ACHN (cell line): ENCODE measurements around the gene EGFLAM.
"Not testable (repeated sequence)": the region's sequence is repeated elsewhere in the genome, so short reads cannot be mapped to it uniquely, and the experiment has no call there.

ENCODE experiments used
- DNase-seq: peaks from one replicate; pipeline ENCODE4 v3.0.0-alpha.2; 2015
- in situ Hi-C: cut with HindIII; loops from 2 replicates; pipeline ENCODE4 v1.10.0; 2017; ENCODE audit warnings: low sequenced_read_pairs, low pct_ligation_motif_present, low pct_unique_long_range_greater_than_20kb

EGFLAM gene

GRCh38 chr5:38307845-38308244 lies 49.5 kb downstream of the EGFLAM start:
- in situ Hi-C loops: no loop called here
- no peak for DNase-seq

GRCh38 chr5:38316544-38317224 lies 58.3 kb downstream of the EGFLAM start:
- DNase-seq: no peak
- in situ Hi-C loops: no loop called here

- in situ Hi-C loops: no loop called here
- no peak for DNase-seq
These were observed 59.5 kb downstream of the EGFLAM start for GRCh38 chr5:38317868-38318267.

- no peak for DNase-seq
- in situ Hi-C loops: no loop called here
These were observed 61.1 kb downstream of the EGFLAM start for GRCh38 chr5:38319491-38319890.

GRCh38 chr5:38321978-38322377 lies 63.6 kb downstream of the EGFLAM start:
- in situ Hi-C loops: no loop called here
- no peak for DNase-seq

- peak; percentile 46 for DNase-seq
- in situ Hi-C loops: no loop called here
These were observed 65.4 kb downstream of the EGFLAM start for GRCh38 chr5:38323645-38324295.

- DNase-seq: peak; percentile 62
- in situ Hi-C loops: no loop called here
These were observed 70.9 kb downstream of the EGFLAM start for GRCh38 chr5:38329132-38329715.

GRCh38 chr5:38330207-38330606 lies 71.8 kb downstream of the EGFLAM start:
- in situ Hi-C loops: no loop called here

GRCh38 chr5:38331831-38332230 lies 73.5 kb downstream of the EGFLAM start:
- in situ Hi-C loops: no loop called here
- DNase-seq: no peak

More at GRCh38 chr5:38330207-38330606, 71.8 kb downstream of the EGFLAM start:
- no peak for DNase-seq

- in situ Hi-C loops, DNase-seq: not testable (repeated sequence)
These were observed 74.8 kb downstream of the EGFLAM start for GRCh38 chr5:38333181-38333580.

GRCh38 chr5:38338455-38338854 lies 80.1 kb downstream of the EGFLAM start:
- no peak for DNase-seq
- in situ Hi-C loops: no loop called here

- in situ Hi-C loops: no loop called here
- DNase-seq: no peak
These were observed 81.1 kb downstream of the EGFLAM start for GRCh38 chr5:38339446-38339845.

- DNase-seq: no peak
- in situ Hi-C loops: no loop called here
These were observed 82.7 kb downstream of the EGFLAM start for GRCh38 chr5:38341056-38341455.

GRCh38 chr5:38341641-38342040 lies 83.3 kb downstream of the EGFLAM start:
- in situ Hi-C loops: no loop called here
- no peak for DNase-seq

- in situ Hi-C loops: no loop called here
- DNase-seq: no peak
These were observed 83.9 kb downstream of the EGFLAM start for GRCh38 chr5:38342261-38342660.

- DNase-seq: no peak
- in situ Hi-C loops: no loop called here
These were observed 86.5 kb downstream of the EGFLAM start for GRCh38 chr5:38344891-38345290.

GRCh38 chr5:38346593-38346992 lies 88.2 kb downstream of the EGFLAM start:
- DNase-seq: no peak
- in situ Hi-C loops: no loop called here

GRCh38 chr5:38347040-38347763 lies 88.8 kb downstream of the EGFLAM start:
- in situ Hi-C loops: no loop called here
- no peak for DNase-seq

GRCh38 chr5:38347896-38348295 lies 89.5 kb downstream of the EGFLAM start:
- no peak for DNase-seq
- in situ Hi-C loops: no loop called here
